ENCODE results near the gene ATP2B2. TPM values are rescaled to one million over a fixed set of nuclear protein-coding genes. Genes with fewer than 3 reads are reported as not detected.

The ATP2B2 gene
- total RNA-seq, 1 donor from 2014 or later: not detected

GRCh38 chr3:10426346-10427220, 78.8 kb downstream of the ATP2B2 start:
- Mint-ChIP-seq H3K27me3 (ENCODE audit: low read depth) (peaks cover 61% of the 10 kb centered on the region), H3K4me3 (no peak overlapping the region), H3K27ac (no peak overlapping the region), H3K36me3 (no peaks in the 10 kb centered on the region), H3K4me1 (no peaks in the 10 kb centered on the region), H3K9me3 (no peaks in the 10 kb centered on the region)
- no peak for TF ChIP-seq CTCF (IDR thresholded peaks at IDR 0.05; ENCODE audit: unreplicated experiment)
- DNase-seq (ENCODE audit: low spot score in 2 of 2, unreplicated experiment in 2 of 2): no peak

- H3K4me1 Mint-ChIP-seq: no peaks in the 10 kb centered on the region
- no peak for DNase-seq (ENCODE audit: low spot score in 2 of 2, unreplicated experiment in 2 of 2)
- no peaks in the 10 kb centered on the region for H3K9me3 Mint-ChIP-seq
- no peak for TF ChIP-seq CTCF (IDR thresholded peaks at IDR 0.05; ENCODE audit: unreplicated experiment)
- H3K27me3 Mint-ChIP-seq (ENCODE audit: low read depth): peaks cover 41% of the 10 kb centered on the region
- H3K27ac Mint-ChIP-seq: no peak overlapping the region
- H3K36me3 Mint-ChIP-seq: no peaks in the 10 kb centered on the region
- H3K4me3 Mint-ChIP-seq: no peak overlapping the region
Measured at GRCh38 chr3:10423171-10423882, 82.1 kb downstream of the ATP2B2 start.

- H3K27ac Mint-ChIP-seq: no peak overlapping the region
- H3K4me3 Mint-ChIP-seq: no peak overlapping the region
- TF ChIP-seq CTCF (IDR thresholded peaks at IDR 0.05; ENCODE audit: unreplicated experiment): no peak
- no peaks in the 10 kb centered on the region for H3K9me3 Mint-ChIP-seq
- no peaks in the 10 kb centered on the region for H3K4me1 Mint-ChIP-seq
- DNase-seq (ENCODE audit: low spot score in 2 of 2, unreplicated experiment in 2 of 2): no peak
- H3K27me3 Mint-ChIP-seq (ENCODE audit: low read depth): peaks cover 40% of the 10 kb centered on the region
- no peaks in the 10 kb centered on the region for H3K36me3 Mint-ChIP-seq
Measured at GRCh38 chr3:10421996-10422395, 83.4 kb downstream of the ATP2B2 start.

- no peak overlapping the region for H3K27ac Mint-ChIP-seq
- H3K27me3 Mint-ChIP-seq (ENCODE audit: low read depth): peaks cover 45% of the 10 kb centered on the region
- DNase-seq (ENCODE audit: low spot score in 2 of 2, unreplicated experiment in 2 of 2): no peak
- no peaks in the 10 kb centered on the region for H3K36me3 Mint-ChIP-seq
- H3K4me1 Mint-ChIP-seq: no peaks in the 10 kb centered on the region
- no peak overlapping the region for H3K4me3 Mint-ChIP-seq
- no peaks in the 10 kb centered on the region for H3K9me3 Mint-ChIP-seq
- TF ChIP-seq CTCF (IDR thresholded peaks at IDR 0.05; ENCODE audit: unreplicated experiment): no peak
Measured at GRCh38 chr3:10420745-10421475, 84.5 kb downstream of the ATP2B2 start.

GRCh38 chr3:10419637-10420232, 85.7 kb downstream of the ATP2B2 start:
- Mint-ChIP-seq H3K4me1 (no peaks in the 10 kb centered on the region), H3K27me3 (ENCODE audit: low read depth) (peaks cover 47% of the 10 kb centered on the region), H3K4me3 (no peak overlapping the region), H3K9me3 (no peaks in the 10 kb centered on the region), H3K36me3 (no peaks in the 10 kb centered on the region), H3K27ac (no peak overlapping the region)
- TF ChIP-seq CTCF (IDR thresholded peaks at IDR 0.05; ENCODE audit: unreplicated experiment): no peak
- DNase-seq (ENCODE audit: low spot score in 2 of 2, unreplicated experiment in 2 of 2): no peak
